Measurements from ENCODE around the gene ARMC7. TPM values are rescaled to one million over a fixed set of nuclear protein-coding genes. Genes with fewer than 3 reads are reported as not detected.
A peak's percentile ranks its signal among the peaks of the same experiment; 100 is the strongest.
"Not testable (repeated sequence)": the region's sequence is repeated elsewhere in the genome, so short reads cannot be mapped to it uniquely, and the experiment has no call there.

Gene ARMC7
- total and polyA plus RNA-seq, 4 experiments from 2014 or later = 1.3 to 21.9 (median 11.7) TPM

- ChIA-PET CTCF (ENCODE audit: partially characterized antibody) (interaction anchor here (1.0 to 2.3 kb wide), 12 partner anchors 10 to 168 kb away, joined by 3 to 12 read pairs (median 5); partner anchors contain the start of gene NT5C), POLR2A (ENCODE audit: partially characterized antibody) (interaction anchor here (1.1 to 1.3 kb wide), 3 partner anchors 10 to 44 kb away, joined by 3 to 5 read pairs (median 4); no protein-coding TSS in a partner anchor)
- no peaks in the 10 kb centered on the region for H3K27me3 Mint-ChIP-seq
- H3K4me3 ChIP-seq (ENCODE audit: low read length in 2 of 2) = no peak overlapping the region
- H3K36me3 ChIP-seq (ENCODE audit: insufficient read depth, low read length) = no peaks in the 10 kb centered on the region
- intact Hi-C loops (cut with micrococcal nuclease) = no loop called here
- H3K9me3 ChIP-seq (ENCODE audit: control insufficient read depth in 1 of 2, low read length in 2 of 2) = no peaks in the 10 kb centered on the region
- peaks cover 0 to 2% of the 10 kb centered on the region in 2 donors for H3K36me3 Mint-ChIP-seq
- no peaks in the 10 kb centered on the region for H3K9me3 Mint-ChIP-seq
- peaks cover 21% of the 10 kb centered on the region for H3K4me1 ChIP-seq (ENCODE audit: insufficient read depth, low read length)
- H3K27ac ChIP-seq (ENCODE audit: low read depth, low read length) = no peak overlapping the region
- no peak overlapping the region for H3K4me3 Mint-ChIP-seq
- no peak for DNase-seq
- H3K27ac Mint-ChIP-seq = peak overlapping the region in 4 of 7 donors; percentile 25 to 62 (median 38)
- peaks cover 13 to 34% (median 23%) of the 10 kb centered on the region in 4 donors for H3K4me1 Mint-ChIP-seq
- no peaks in the 10 kb centered on the region for H3K27me3 ChIP-seq (ENCODE audit: insufficient read depth, low read length)
These were observed 40.0 kb upstream of the ARMC7 start for GRCh38 chr17:75069783-75070182.

- H3K36me3 Mint-ChIP-seq; H3K9me3 ChIP-seq (ENCODE audit: control insufficient read depth in 1 of 2, low read length in 2 of 2); H3K27ac ChIP-seq (ENCODE audit: low read depth, low read length); H3K27ac Mint-ChIP-seq; intact Hi-C loops (cut with micrococcal nuclease); H3K4me3 ChIP-seq (ENCODE audit: low read length in 2 of 2); H3K9me3 Mint-ChIP-seq; H3K27me3 ChIP-seq (ENCODE audit: insufficient read depth, low read length); H3K4me3 Mint-ChIP-seq; DNase-seq; H3K27me3 Mint-ChIP-seq; H3K36me3 ChIP-seq (ENCODE audit: insufficient read depth, low read length): not testable (repeated sequence)
- ChIA-PET POLR2A (ENCODE audit: partially characterized antibody) (interaction anchor here (0.5 kb wide), 1 partner anchor 268 kb away, joined by 3 read pairs; no protein-coding TSS in a partner anchor), CTCF (ENCODE audit: partially characterized antibody) (interaction anchor here (1.1 to 2.3 kb wide), 4 partner anchors 17 to 130 kb away, joined by 3 to 6 read pairs (median 4); no protein-coding TSS in a partner anchor)
- H3K4me1 Mint-ChIP-seq = peaks cover 8 to 17% (median 12%) of the 10 kb centered on the region in 4 donors
- peaks cover 10% of the 10 kb centered on the region for H3K4me1 ChIP-seq (ENCODE audit: insufficient read depth, low read length)
These were observed 38.1 kb upstream of the ARMC7 start for GRCh38 chr17:75071478-75072271.

GRCh38 chr17:75072909-75073308 is 36.9 kb upstream of the ARMC7 start:
- H3K4me3 Mint-ChIP-seq; H3K27me3 Mint-ChIP-seq; H3K9me3 Mint-ChIP-seq; H3K27ac ChIP-seq (ENCODE audit: low read depth, low read length); H3K4me3 ChIP-seq (ENCODE audit: low read length in 2 of 2); H3K9me3 ChIP-seq (ENCODE audit: control insufficient read depth in 1 of 2, low read length in 2 of 2); DNase-seq; H3K27ac Mint-ChIP-seq; H3K27me3 ChIP-seq (ENCODE audit: insufficient read depth, low read length); H3K36me3 ChIP-seq (ENCODE audit: insufficient read depth, low read length); intact Hi-C loops (cut with micrococcal nuclease); H3K36me3 Mint-ChIP-seq: not testable (repeated sequence)
- ChIA-PET CTCF (ENCODE audit: partially characterized antibody) (interaction anchor here (0.6 to 1.8 kb wide), 5 partner anchors 13 to 41 kb away, joined by 3 to 5 read pairs (median 4); no protein-coding TSS in a partner anchor), POLR2A (ENCODE audit: partially characterized antibody) (interaction anchor here (1.2 to 1.8 kb wide), 3 partner anchors 24 to 41 kb away, joined by 3 to 4 read pairs (median 3); partner anchors contain the start of gene ARMC7)
- H3K4me1 ChIP-seq (ENCODE audit: insufficient read depth, low read length) = peaks cover 10% of the 10 kb centered on the region
- H3K4me1 Mint-ChIP-seq = peaks cover 4 to 11% (median 8%) of the 10 kb centered on the region in 4 donors

- Mint-ChIP-seq H3K27ac (no peak overlapping the region), H3K4me3 (no peak overlapping the region)
These were observed 36.1 kb upstream of the ARMC7 start for GRCh38 chr17:75073618-75074047.

GRCh38 chr17:75074532-75074931 is 35.2 kb upstream of the ARMC7 start:
- H3K4me3 ChIP-seq (ENCODE audit: low read length in 2 of 2) = no peak overlapping the region
- H3K4me1 ChIP-seq (ENCODE audit: insufficient read depth, low read length) = peaks cover 19% of the 10 kb centered on the region
- Mint-ChIP-seq H3K9me3 (no peaks in the 10 kb centered on the region), H3K36me3 (no peaks in the 10 kb centered on the region), H3K4me3 (no peak overlapping the region), H3K27me3 (no peaks in the 10 kb centered on the region), H3K27ac (no peak overlapping the region), H3K4me1 (peaks cover 0 to 19% (median 8%) of the 10 kb centered on the region in 4 donors)
- no peaks in the 10 kb centered on the region for H3K9me3 ChIP-seq (ENCODE audit: control insufficient read depth in 1 of 2, low read length in 2 of 2)
- POLR2A ChIA-PET (ENCODE audit: partially characterized antibody) = no interaction called here
- no peaks in the 10 kb centered on the region for H3K36me3 ChIP-seq (ENCODE audit: insufficient read depth, low read length)
- no peak for DNase-seq
- intact Hi-C loops (cut with micrococcal nuclease) = no loop called here
- CTCF ChIA-PET (ENCODE audit: partially characterized antibody) = interaction anchor here (1.3 kb wide), 1 partner anchor 127 kb away, joined by 3 read pairs; no protein-coding TSS in a partner anchor
- no peak overlapping the region for H3K27ac ChIP-seq (ENCODE audit: low read depth, low read length)
- H3K27me3 ChIP-seq (ENCODE audit: insufficient read depth, low read length) = no peaks in the 10 kb centered on the region

More at GRCh38 chr17:75073618-75074047, 36.1 kb upstream of the ARMC7 start:
- Mint-ChIP-seq H3K4me1 (peaks cover 2 to 13% (median 6%) of the 10 kb centered on the region in 4 donors), H3K27me3 (no peaks in the 10 kb centered on the region), H3K9me3 (no peaks in the 10 kb centered on the region), H3K36me3 (no peaks in the 10 kb centered on the region)
- Histone ChIP-seq H3K9me3 (ENCODE audit: control insufficient read depth in 1 of 2, low read length in 2 of 2) (no peaks in the 10 kb centered on the region), H3K27me3 (ENCODE audit: insufficient read depth, low read length) (no peaks in the 10 kb centered on the region), H3K36me3 (ENCODE audit: insufficient read depth, low read length) (no peaks in the 10 kb centered on the region), H3K4me1 (ENCODE audit: insufficient read depth, low read length) (peaks cover 15% of the 10 kb centered on the region), H3K27ac (ENCODE audit: low read depth, low read length) (no peak overlapping the region), H3K4me3 (ENCODE audit: low read length in 2 of 2) (no peak overlapping the region)
- DNase-seq = no peak
- ChIA-PET CTCF (ENCODE audit: partially characterized antibody) (interaction anchor here (0.9 to 1.3 kb wide), 4 partner anchors 33 to 128 kb away, joined by 3 to 4 read pairs (median 3); partner anchors contain the start of gene MRPL58), POLR2A (ENCODE audit: partially characterized antibody) (interaction anchor here (1.2 to 1.8 kb wide), 3 partner anchors 25 to 40 kb away, joined by 3 to 4 read pairs (median 3); partner anchors contain the start of gene ARMC7)
- intact Hi-C loops (cut with micrococcal nuclease) = no loop called here

GRCh38 chr17:75075597-75076336 is 34.0 kb upstream of the ARMC7 start:
- H3K36me3 Mint-ChIP-seq = no peaks in the 10 kb centered on the region
- Histone ChIP-seq H3K27ac (ENCODE audit: low read depth, low read length) (no peak overlapping the region), H3K4me3 (ENCODE audit: low read length in 2 of 2) (no peak overlapping the region), H3K4me1 (ENCODE audit: insufficient read depth, low read length) (peaks cover 27% of the 10 kb centered on the region), H3K27me3 (ENCODE audit: insufficient read depth, low read length) (no peaks in the 10 kb centered on the region), H3K36me3 (ENCODE audit: insufficient read depth, low read length) (no peaks in the 10 kb centered on the region), H3K9me3 (ENCODE audit: control insufficient read depth in 1 of 2, low read length in 2 of 2) (no peaks in the 10 kb centered on the region)
- H3K27ac Mint-ChIP-seq = peak overlapping the region in 1 of 7 donors; percentile 42
- intact Hi-C loops (cut with micrococcal nuclease) = no loop called here
- DNase-seq = no peak
- POLR2A ChIA-PET (ENCODE audit: partially characterized antibody) = interaction anchor here (1.3 to 4.1 kb wide), 3 partner anchors 13 to 88 kb away, joined by 3 to 26 read pairs (median 6); partner anchors contain the start of genes MRPL58 and SLC16A5
- H3K27me3 Mint-ChIP-seq = no peaks in the 10 kb centered on the region
- no peak overlapping the region for H3K4me3 Mint-ChIP-seq
- CTCF ChIA-PET (ENCODE audit: partially characterized antibody) = interaction anchor here (0.6 to 1.7 kb wide), 3 partner anchors 63 to 126 kb away, joined by 3 to 4 read pairs (median 4); partner anchors contain the start of gene MRPL58
- peaks cover 0 to 24% (median 11%) of the 10 kb centered on the region in 4 donors for H3K4me1 Mint-ChIP-seq
- no peaks in the 10 kb centered on the region for H3K9me3 Mint-ChIP-seq

All from CD4-positive, alpha-beta memory T cell (primary cell).